GM18951 (cell line): ENCODE measurements around the gene CENPE.

ENCODE experiments used
- POLR2A ChIP-seq: IDR thresholded peaks from 4 replicates; pipeline ENCODE4 v1.6.1; 2011; ENCODE audit warnings: mild to moderate bottlenecking; ENCODE audit not compliant: insufficient read length, insufficient read depth; ENCODE audit errors: extremely low read depth
- in situ Hi-C: fragments of 300-500 bp; cut with MboI; formaldehyde crosslinking; loops from one replicate; pipeline ENCODE4 v1.12.0; 2022; ENCODE audit warnings: low sequenced_read_pairs, mixed read lengths, inconsistent platforms; ENCODE audit not compliant: unreplicated experiment

CENPE gene

DNA sequence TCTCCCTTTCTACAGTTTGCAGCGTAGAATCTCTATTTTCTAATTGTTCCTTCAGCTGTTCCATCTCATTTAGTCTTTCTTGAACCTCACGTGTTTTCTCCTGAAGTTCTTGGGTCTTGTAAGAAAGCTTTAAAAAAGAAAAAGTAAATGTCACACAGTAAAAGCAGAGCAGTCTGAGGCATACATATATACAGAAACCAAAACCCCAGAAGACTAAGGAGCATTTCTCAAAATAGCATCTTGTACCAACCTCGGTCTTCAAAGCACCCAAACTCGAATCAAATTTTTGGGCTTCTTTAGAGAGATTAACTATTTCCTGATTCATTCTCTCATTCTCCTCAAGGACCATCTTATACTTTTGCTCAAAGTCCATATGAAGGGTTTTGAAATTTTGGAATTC is 39.4 kb downstream of the CENPE start:
- in situ Hi-C loops = no loop called here
- TF ChIP-seq POLR2A = no peak

- no peak for TF ChIP-seq POLR2A
- in situ Hi-C loops = no loop called here
Measured at GRCh38 chr4:103156106-103156505, 42.0 kb downstream of the CENPE start.

GRCh38 chr4:103152381-103152780 is 45.8 kb downstream of the CENPE start:
- in situ Hi-C loops = no loop called here
- TF ChIP-seq POLR2A = no peak

- TF ChIP-seq POLR2A = no peak
- in situ Hi-C loops = no loop called here
Measured at GRCh38 chr4:103150677-103151076, 47.5 kb downstream of the CENPE start.

GRCh38 chr4:103144926-103145325 is 53.2 kb downstream of the CENPE start:
- no peak for TF ChIP-seq POLR2A
- in situ Hi-C loops = no loop called here

DNA sequence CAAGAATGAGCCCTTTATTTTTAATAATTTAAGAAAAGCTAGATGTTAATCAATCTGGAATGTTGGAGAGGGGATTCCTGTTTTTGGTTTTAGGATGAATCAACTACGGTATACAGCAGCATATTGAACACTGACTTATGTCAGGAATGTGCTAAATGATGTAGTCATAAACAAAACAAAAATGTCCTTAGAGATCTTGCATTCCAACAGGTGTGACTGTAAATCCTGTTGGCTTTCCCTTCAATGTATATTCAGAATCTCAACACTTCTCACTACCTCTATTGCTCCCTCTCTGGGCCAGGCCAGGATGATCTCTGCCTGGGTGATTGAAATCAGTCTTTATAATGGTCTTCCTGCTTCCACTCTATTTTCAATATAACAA is 60.7 kb downstream of the CENPE start:
- no peak for TF ChIP-seq POLR2A
- in situ Hi-C loops = no loop called here

GRCh38 chr4:103136671-103137445 is 61.3 kb downstream of the CENPE start:
- TF ChIP-seq POLR2A = no peak
- in situ Hi-C loops = no loop called here

DNA sequence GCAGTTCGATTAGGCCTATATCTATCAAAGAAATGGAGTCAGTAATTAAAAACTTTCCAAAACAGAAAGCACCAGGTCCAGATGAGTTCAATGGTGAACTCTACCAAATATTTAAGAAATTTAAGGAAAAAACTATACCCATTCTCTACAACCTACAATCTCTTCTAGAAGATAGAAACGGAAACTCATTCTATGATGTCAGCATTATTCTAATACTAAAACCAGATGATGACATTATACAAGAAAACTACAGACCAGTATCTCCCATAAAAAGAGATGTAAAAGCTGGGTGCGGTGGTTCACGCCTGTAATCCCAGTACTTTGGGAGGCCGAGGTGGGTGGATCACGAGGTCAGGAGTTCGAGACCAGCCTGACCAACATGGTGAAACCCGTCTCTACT is 69.0 kb downstream of the CENPE start:
- in situ Hi-C loops = no loop called here
- TF ChIP-seq POLR2A = no peak

GRCh38 chr4:103126126-103126525 is 72.0 kb downstream of the CENPE start:
- in situ Hi-C loops = no loop called here
- TF ChIP-seq POLR2A = no peak

DNA sequence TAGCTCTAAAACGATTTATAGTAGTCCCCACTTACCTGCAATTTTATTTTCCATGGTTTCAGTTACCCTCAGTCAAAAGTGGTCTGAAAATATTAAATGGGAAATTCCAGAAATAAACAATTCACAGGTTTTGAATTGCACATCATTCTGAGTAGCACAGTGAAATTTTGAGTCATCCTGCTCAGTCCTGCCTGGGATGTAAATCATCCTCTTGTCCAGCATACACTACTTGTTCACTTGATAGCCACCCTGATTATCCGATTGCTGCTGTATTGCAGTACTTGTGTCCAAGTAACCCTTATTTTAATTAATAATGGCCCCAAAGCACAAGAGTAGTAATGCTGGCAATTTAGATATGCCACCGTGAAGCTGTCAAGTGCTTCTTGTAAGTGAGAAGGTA is 75.0 kb downstream of the CENPE start:
- TF ChIP-seq POLR2A = no peak

GRCh38 chr4:103118166-103118565 is 80.0 kb downstream of the CENPE start:
- TF ChIP-seq POLR2A = no peak
- in situ Hi-C loops = no loop called here

More for the DNA sequence above, 75.0 kb downstream of the CENPE start:
- in situ Hi-C loops = no loop called here

DNA sequence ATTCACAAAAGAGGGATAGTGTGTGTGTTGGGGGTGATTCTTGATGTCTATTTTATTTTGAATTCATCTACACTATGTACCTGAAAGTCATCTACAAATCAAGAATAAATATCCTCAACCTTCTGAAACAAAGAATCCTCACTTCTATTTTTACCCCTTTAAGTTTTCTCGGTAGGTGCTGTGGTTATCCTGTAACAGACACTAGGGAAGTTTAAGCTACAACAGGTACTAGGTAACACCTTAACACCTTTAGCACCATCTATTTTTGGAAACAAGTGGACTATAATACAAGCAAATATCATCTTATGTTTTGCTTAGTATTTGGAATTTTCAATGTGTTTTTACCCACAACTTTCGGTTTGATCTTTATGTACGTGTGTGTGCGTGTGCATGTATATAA is 86.5 kb downstream of the CENPE start:
- TF ChIP-seq POLR2A = no peak
- in situ Hi-C loops = no loop called here

DNA sequence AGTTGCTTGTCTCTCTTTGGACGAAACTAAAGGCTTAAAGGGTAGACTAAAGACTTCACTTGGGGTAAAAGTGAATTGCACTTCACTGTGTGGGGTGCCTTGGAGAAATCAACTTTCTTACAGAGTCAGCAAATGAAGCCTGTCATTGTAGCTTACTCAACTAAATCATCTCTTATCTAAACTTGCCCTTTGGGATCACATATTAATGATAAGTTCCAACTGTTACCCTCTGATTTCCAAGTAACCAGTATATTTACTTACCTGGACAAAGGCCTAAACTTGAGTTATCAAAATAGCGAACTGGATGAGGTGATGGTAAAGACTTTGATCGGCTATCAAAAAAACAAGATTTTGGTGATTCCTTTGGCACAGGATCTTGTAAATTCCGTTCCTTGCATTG is 89.6 kb downstream of the CENPE start:
- in situ Hi-C loops = loop anchor here (10.0 kb wide), 1 partner anchor 484 kb away; no protein-coding TSS in a partner anchor
- TF ChIP-seq POLR2A = no peak

DNA sequence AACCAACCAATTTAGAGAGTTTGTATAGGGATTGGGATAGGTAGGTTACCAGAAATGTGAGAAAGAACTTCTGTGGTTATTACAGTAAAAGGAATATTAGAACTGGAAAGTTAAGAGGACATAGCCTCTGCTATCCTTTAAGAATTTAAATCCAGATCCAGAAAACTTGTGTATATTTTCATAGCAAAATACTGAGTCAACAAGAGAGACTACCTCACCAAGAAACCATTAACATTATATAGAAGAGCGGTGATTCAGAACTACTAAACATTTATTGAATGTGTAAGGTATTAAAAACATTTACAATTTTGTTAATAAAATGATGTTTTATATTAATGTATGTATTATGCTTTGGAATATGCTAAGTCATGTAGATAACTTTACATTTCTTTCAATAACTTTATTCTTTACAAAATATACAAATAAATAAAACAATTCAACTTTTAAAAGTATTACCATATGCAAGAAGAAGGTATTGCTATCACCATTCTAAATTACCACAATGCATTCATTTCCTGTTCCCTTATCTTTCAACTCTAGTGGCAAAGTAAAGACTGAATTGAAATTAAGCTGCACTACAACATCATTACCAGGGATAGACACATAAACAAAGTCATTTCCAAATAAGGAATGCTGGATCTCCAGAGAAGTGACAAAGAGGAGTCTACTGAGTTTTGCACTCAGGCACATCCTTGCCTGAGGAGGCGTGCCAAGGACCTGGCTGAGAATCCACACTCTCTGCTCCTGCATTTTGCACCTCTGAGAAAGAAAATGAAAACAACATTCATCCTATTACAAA is 92.4 kb downstream of the CENPE start:
- TF ChIP-seq POLR2A = no peak
- in situ Hi-C loops = loop anchor here (10.0 kb wide), 1 partner anchor 481 kb away; no protein-coding TSS in a partner anchor
